ENCODE results near the gene IL17REL.

The IL17REL gene

GRCh38 chr22:49958931-49959781 is 53.4 kb downstream of the IL17REL start:
- POLR2A ChIA-PET: no interaction called here
- no peak for DNase-seq (ENCODE audit: extremely low spot score)
- TF ChIP-seq CTCF (IDR thresholded peaks at IDR 0.05; ENCODE audit: control extremely low read depth, extremely low read depth, low read depth, missing control alignments): no peak
- CTCF ChIA-PET: interaction anchor here (1.1 to 1.9 kb wide), 4 partner anchors 10 to 61 kb away, joined by 3 to 7 read pairs (median 4); no protein-coding TSS in a partner anchor

- CTCF ChIA-PET: interaction anchor here (0.9 to 1.9 kb wide), 3 partner anchors 28 to 72 kb away, joined by 3 to 7 read pairs (median 3); no protein-coding TSS in a partner anchor
- no peak for DNase-seq (ENCODE audit: extremely low spot score)
- TF ChIP-seq CTCF (IDR thresholded peaks at IDR 0.05; ENCODE audit: control extremely low read depth, extremely low read depth, low read depth, missing control alignments): no peak
- POLR2A ChIA-PET: no interaction called here
These were observed 54.1 kb downstream of the IL17REL start for GRCh38 chr22:49958366-49958921.

- no peak for DNase-seq (ENCODE audit: extremely low spot score)
- no peak for TF ChIP-seq CTCF (IDR thresholded peaks at IDR 0.05; ENCODE audit: control extremely low read depth, extremely low read depth, low read depth, missing control alignments)
- POLR2A ChIA-PET: no interaction called here
- CTCF ChIA-PET: interaction anchor here (0.9 to 3.0 kb wide), 3 partner anchors 11 to 73 kb away, joined by 3 to 9 read pairs (median 7); no protein-coding TSS in a partner anchor
These were observed 54.7 kb downstream of the IL17REL start for GRCh38 chr22:49957826-49958365.

- DNase-seq (ENCODE audit: extremely low spot score): no peak
- POLR2A ChIA-PET: no interaction called here
- TF ChIP-seq CTCF (IDR thresholded peaks at IDR 0.05; ENCODE audit: control extremely low read depth, extremely low read depth, low read depth, missing control alignments): no peak
- CTCF ChIA-PET: interaction anchor here (0.9 to 3.0 kb wide), 3 partner anchors 10 to 73 kb away, joined by 3 to 9 read pairs (median 4); no protein-coding TSS in a partner anchor
These were observed 55.4 kb downstream of the IL17REL start for GRCh38 chr22:49956914-49957825.

GRCh38 chr22:49956418-49956770 is 56.2 kb downstream of the IL17REL start:
- DNase-seq (ENCODE audit: extremely low spot score): no peak
- TF ChIP-seq CTCF (IDR thresholded peaks at IDR 0.05; ENCODE audit: control extremely low read depth, extremely low read depth, low read depth, missing control alignments): no peak
- CTCF ChIA-PET: interaction anchor here (1.7 to 3.0 kb wide), 3 partner anchors 10 to 26 kb away, joined by 4 to 12 read pairs (median 9); no protein-coding TSS in a partner anchor
- POLR2A ChIA-PET: no interaction called here

All from GM10248 (cell line).